ENCODE measurements around the gene KCMF1. TPM values are rescaled to one million over a fixed set of nuclear protein-coding genes. Genes with fewer than 3 reads are reported as not detected.

The KCMF1 gene
- total and polyA plus RNA-seq, 7 donors, result 74.6 to 374 (median 148) TPM

GRCh38 chr2:84953535-84953934 lies 17.4 kb upstream of the KCMF1 start:
- Histone ChIP-seq H3K27ac (no peak overlapping the region), H3K36me3 (ENCODE audit: insufficient read depth in 1 of 2, low read depth in 1 of 2) (no peaks in the 10 kb centered on the region), H3K27me3 (ENCODE audit: insufficient read depth in 3 of 3, low read length in 2 of 3) (no peaks in the 10 kb centered on the region), H3K4me1 (peaks cover 10% of the 10 kb centered on the region), H3K4me3 (no peak overlapping the region), H3K9me3 (no peaks in the 10 kb centered on the region)
- DNase-seq, result no peak
- TF ChIP-seq CTCF (IDR thresholded peaks at IDR 0.05), result no peak
- no peak for ATAC-seq
- 65 to 67% (median 65%) methylated on average over 3 of the region's 3 CpGs for WGBS, 3 donors
- intact Hi-C loops (cut with DNase I), result no loop called here

GRCh38 chr2:84954329-84954728 lies 16.6 kb upstream of the KCMF1 start:
- Histone ChIP-seq H3K4me3 (no peak overlapping the region), H3K9me3 (no peaks in the 10 kb centered on the region), H3K36me3 (ENCODE audit: insufficient read depth in 1 of 2, low read depth in 1 of 2) (no peaks in the 10 kb centered on the region), H3K27ac (no peak overlapping the region), H3K4me1 (peaks cover 12% of the 10 kb centered on the region), H3K27me3 (ENCODE audit: insufficient read depth in 3 of 3, low read length in 2 of 3) (no peaks in the 10 kb centered on the region)
- DNase-seq, result no peak
- no peak for TF ChIP-seq CTCF (IDR thresholded peaks at IDR 0.05)
- intact Hi-C loops (cut with DNase I), result no loop called here
- no peak for ATAC-seq
- WGBS, 3 donors, result 74 to 86% (median 81%) methylated on average over 6 of the region's 6 CpGs

GRCh38 chr2:84956334-84957297 lies 14.3 kb upstream of the KCMF1 start:
- TF ChIP-seq CTCF (IDR thresholded peaks at IDR 0.05), result no peak
- Histone ChIP-seq H3K27ac (no peak overlapping the region), H3K4me1 (peaks cover 12% of the 10 kb centered on the region), H3K36me3 (ENCODE audit: insufficient read depth in 1 of 2, low read depth in 1 of 2) (no peaks in the 10 kb centered on the region), H3K4me3 (no peak overlapping the region), H3K9me3 (no peaks in the 10 kb centered on the region), H3K27me3 (ENCODE audit: insufficient read depth in 3 of 3, low read length in 2 of 3) (no peaks in the 10 kb centered on the region)
- DNase-seq (no peak), ATAC-seq (no peak)
- 87 to 91% (median 90%) methylated on average over 12 of the region's 12 CpGs for WGBS, 3 donors
- intact Hi-C loops (cut with DNase I), result no loop called here

GRCh38 chr2:84957771-84958134 lies 13.2 kb upstream of the KCMF1 start:
- Histone ChIP-seq H3K27me3 (ENCODE audit: insufficient read depth in 3 of 3, low read length in 2 of 3) (no peaks in the 10 kb centered on the region), H3K36me3 (ENCODE audit: insufficient read depth in 1 of 2, low read depth in 1 of 2) (no peaks in the 10 kb centered on the region), H3K4me1 (peaks cover 12% of the 10 kb centered on the region), H3K27ac (no peak overlapping the region), H3K4me3 (no peak overlapping the region), H3K9me3 (no peaks in the 10 kb centered on the region)
- intact Hi-C loops (cut with DNase I), result no loop called here
- DNase-seq (no peak), ATAC-seq (no peak)
- TF ChIP-seq CTCF (IDR thresholded peaks at IDR 0.05), result no peak

All from psoas muscle (tissue), 8 donors.